ENCODE results near the gene NOTCH2.
"Not testable (repeated sequence)": the region's sequence is repeated elsewhere in the genome, so short reads cannot be mapped to it uniquely, and the experiment has no call there.

- not testable (repeated sequence) for TF ChIP-seq CTCF (IDR thresholded peaks at IDR 0.05); POLR2A (IDR thresholded peaks at IDR 0.05; ENCODE audit: low read depth); POLR2AphosphoS5 (IDR thresholded peaks at IDR 0.05)
These were observed 92.2 kb downstream of the NOTCH2 start for GRCh38 chr1:119977113-119977736.

All from esophagus muscularis mucosa (tissue), 3 donors.